ENCODE results near the gene TIMELESS.

TIMELESS gene

GRCh38 chr12:56377310-56377988 is 71.8 kb downstream of the TIMELESS start:
- no peak overlapping the region for H3K4me3 ChIP-seq (ENCODE audit: low read depth in 1 of 2, low read length in 2 of 2)
- no peaks in the 10 kb centered on the region for H3K4me1 ChIP-seq (ENCODE audit: insufficient read depth, low read length)
- H3K36me3 ChIP-seq (ENCODE audit: insufficient read depth, low read length) = no peaks in the 10 kb centered on the region
- H4K20me1 ChIP-seq (ENCODE audit: insufficient read depth, low read length) = no peaks in the 10 kb centered on the region
- H3K27ac ChIP-seq (ENCODE audit: low read length) = no peak overlapping the region
- no peaks in the 10 kb centered on the region for H3K9me3 ChIP-seq (ENCODE audit: insufficient read depth, low read length, severe bottlenecking)
- H2AFZ ChIP-seq (ENCODE audit: low read depth, low read length) = no peak overlapping the region
- peak; percentile 16 for TF ChIP-seq CTCF (IDR thresholded peaks at IDR 0.05; ENCODE audit: borderline replicate concordance, extremely low read depth, low read length, poor library complexity, severe bottlenecking)
- TF ChIP-seq EZH2 (IDR thresholded peaks at IDR 0.05; ENCODE audit: borderline replicate concordance, low read depth, low read length, severe bottlenecking) = no peak
- H3K4me2 ChIP-seq (ENCODE audit: insufficient read depth, low read length) = no peak overlapping the region
- no peak overlapping the region for H3K9ac ChIP-seq (ENCODE audit: low read depth, low read length)
- no peaks in the 10 kb centered on the region for H3K79me2 ChIP-seq (ENCODE audit: insufficient read depth, low read length)
- H3K27me3 ChIP-seq (ENCODE audit: insufficient read depth, low read length, poor library complexity) = no peaks in the 10 kb centered on the region
- ATAC-seq (ENCODE audit: insufficient read depth, low read depth) = no peak
- no peak for DNase-seq

- no peaks in the 10 kb centered on the region for H3K4me1 ChIP-seq (ENCODE audit: insufficient read depth, low read length)
- H3K9ac ChIP-seq (ENCODE audit: low read depth, low read length) = no peak overlapping the region
- no peak overlapping the region for H3K4me3 ChIP-seq (ENCODE audit: low read depth in 1 of 2, low read length in 2 of 2)
- no peaks in the 10 kb centered on the region for H3K36me3 ChIP-seq (ENCODE audit: insufficient read depth, low read length)
- ATAC-seq (ENCODE audit: insufficient read depth, low read depth) = no peak
- H2AFZ ChIP-seq (ENCODE audit: low read depth, low read length) = no peak overlapping the region
- no peak for DNase-seq
- no peak for TF ChIP-seq CTCF (IDR thresholded peaks at IDR 0.05; ENCODE audit: borderline replicate concordance, extremely low read depth, low read length, poor library complexity, severe bottlenecking)
- no peak for TF ChIP-seq EZH2 (IDR thresholded peaks at IDR 0.05; ENCODE audit: borderline replicate concordance, low read depth, low read length, severe bottlenecking)
- no peak overlapping the region for H3K27ac ChIP-seq (ENCODE audit: low read length)
- H3K79me2 ChIP-seq (ENCODE audit: insufficient read depth, low read length) = no peaks in the 10 kb centered on the region
- H3K9me3 ChIP-seq (ENCODE audit: insufficient read depth, low read length, severe bottlenecking) = no peaks in the 10 kb centered on the region
- no peak overlapping the region for H3K4me2 ChIP-seq (ENCODE audit: insufficient read depth, low read length)
- H3K27me3 ChIP-seq (ENCODE audit: insufficient read depth, low read length, poor library complexity) = no peaks in the 10 kb centered on the region
- no peaks in the 10 kb centered on the region for H4K20me1 ChIP-seq (ENCODE audit: insufficient read depth, low read length)
These were observed 73.4 kb downstream of the TIMELESS start for GRCh38 chr12:56375598-56376434.

GRCh38 chr12:56374726-56375597 is 74.3 kb downstream of the TIMELESS start:
- H2AFZ ChIP-seq (ENCODE audit: low read depth, low read length) = no peak overlapping the region
- H3K4me2 ChIP-seq (ENCODE audit: insufficient read depth, low read length) = no peak overlapping the region
- no peaks in the 10 kb centered on the region for H3K36me3 ChIP-seq (ENCODE audit: insufficient read depth, low read length)
- no peaks in the 10 kb centered on the region for H3K4me1 ChIP-seq (ENCODE audit: insufficient read depth, low read length)
- TF ChIP-seq EZH2 (IDR thresholded peaks at IDR 0.05; ENCODE audit: borderline replicate concordance, low read depth, low read length, severe bottlenecking) (no peak), CTCF (IDR thresholded peaks at IDR 0.05; ENCODE audit: borderline replicate concordance, extremely low read depth, low read length, poor library complexity, severe bottlenecking) (no peak)
- H4K20me1 ChIP-seq (ENCODE audit: insufficient read depth, low read length) = no peaks in the 10 kb centered on the region
- H3K79me2 ChIP-seq (ENCODE audit: insufficient read depth, low read length) = no peaks in the 10 kb centered on the region
- no peak overlapping the region for H3K27ac ChIP-seq (ENCODE audit: low read length)
- H3K9ac ChIP-seq (ENCODE audit: low read depth, low read length) = no peak overlapping the region
- no peaks in the 10 kb centered on the region for H3K9me3 ChIP-seq (ENCODE audit: insufficient read depth, low read length, severe bottlenecking)
- no peak for DNase-seq
- H3K27me3 ChIP-seq (ENCODE audit: insufficient read depth, low read length, poor library complexity) = no peaks in the 10 kb centered on the region
- no peak for ATAC-seq (ENCODE audit: insufficient read depth, low read depth)
- no peak overlapping the region for H3K4me3 ChIP-seq (ENCODE audit: low read depth in 1 of 2, low read length in 2 of 2)
